Liver (tissue), 9 donors: ENCODE measurements around the gene RRAS2. TPM values are rescaled to one million over a fixed set of nuclear protein-coding genes. Genes with fewer than 3 reads are reported as not detected.

Experiments
- DNase-seq: peaks from one replicate; pipeline ENCODE4 v3.0.0-alpha.2; 2017; ENCODE audit warnings: low spot score
- H3K27ac ChIP-seq, 2 donors: one replicate each; pipeline ENCODE4 v1.7.0; 2013; ENCODE audit warnings: inconsistent platforms in 2 of 2, low read length in 2 of 2, control low read depth in 1 of 2, low read depth in 1 of 2, mild to moderate bottlenecking in 1 of 2
- H3K27me3 ChIP-seq, 4 donors: one replicate each; pipeline versions ENCODE4 v1.6.1 to v1.7.0; 2013; ENCODE audit warnings: low read length in 3 of 4, inconsistent platforms in 1 of 4, mild to moderate bottlenecking in 1 of 4, moderate library complexity in 1 of 4; ENCODE audit not compliant: control insufficient read depth in 4 of 4, insufficient read depth in 4 of 4
- H3K36me3 ChIP-seq, 4 donors: one replicate each; pipeline versions ENCODE4 v1.6.1 to v1.7.0; 2013; ENCODE audit warnings: low read length in 3 of 4, mild to moderate bottlenecking in 3 of 4, low read depth in 1 of 4, moderate library complexity in 1 of 4; ENCODE audit not compliant: control insufficient read depth in 4 of 4, insufficient read depth in 3 of 4
- H3K4me1 ChIP-seq, 4 donors: one replicate each; pipeline versions ENCODE4 v1.6.1 to v1.7.0; 2013; ENCODE audit warnings: low read length in 3 of 4, mild to moderate bottlenecking in 3 of 4, moderate library complexity in 1 of 4; ENCODE audit not compliant: control insufficient read depth in 4 of 4, insufficient read depth in 4 of 4
- H3K4me3 ChIP-seq, 3 donors: one replicate each; pipeline versions ENCODE4 v1.6.1 to v1.7.0; 2013; ENCODE audit warnings: low read length in 3 of 3, control low read depth in 1 of 3, low read depth in 1 of 3, mild to moderate bottlenecking in 1 of 3
- H3K9ac ChIP-seq, 2 donors: one replicate each; pipeline ENCODE4 v1.7.0; 2013; ENCODE audit warnings: low read length in 2 of 2, mild to moderate bottlenecking in 2 of 2, moderate library complexity in 2 of 2, control low read depth in 1 of 2, low read depth in 1 of 2
- H3K9me3 ChIP-seq, 4 donors: one replicate each; pipeline versions ENCODE4 v1.6.1 to v1.7.0; 2013; ENCODE audit warnings: low read length in 3 of 4; ENCODE audit not compliant: control insufficient read depth in 4 of 4
- EGR1 ChIP-seq, 2 donors: IDR thresholded peaks; 2 replicates each; pipeline ENCODE4 v1.6.1; 2016 to 2018; ENCODE audit warnings: antibody characterized with exemption in 2 of 2, low read depth in 2 of 2
- FOXA1 ChIP-seq: IDR thresholded peaks from 2 replicates; pipeline ENCODE4 v1.6.1; 2016; ENCODE audit warnings: antibody characterized with exemption
- FOXA2 ChIP-seq: IDR thresholded peaks from 2 replicates; pipeline ENCODE4 v1.6.1; 2016; ENCODE audit warnings: antibody characterized with exemption
- HNF4A ChIP-seq, 2 donors: conservative IDR thresholded peaks; 2 replicates each; pipeline ENCODE4 v1.6.1; 2016; ENCODE audit warnings: antibody characterized with exemption in 2 of 2, mild to moderate bottlenecking in 2 of 2
- HNF4G ChIP-seq: IDR thresholded peaks from 2 replicates; pipeline ENCODE4 v1.6.1; 2016; ENCODE audit warnings: antibody characterized with exemption
- JUND ChIP-seq, 2 donors: IDR thresholded peaks; 2 replicates each; pipeline ENCODE4 v1.6.1; 2016; ENCODE audit warnings: antibody characterized with exemption in 2 of 2
- NR2F2 ChIP-seq: IDR thresholded peaks from 2 replicates; pipeline ENCODE4 v1.6.1; 2016; ENCODE audit warnings: antibody characterized with exemption
- RAD21 ChIP-seq, 2 donors: IDR thresholded peaks; 2 replicates each; pipeline ENCODE4 v1.6.1; 2016; ENCODE audit warnings: antibody characterized with exemption in 2 of 2, mild to moderate bottlenecking in 2 of 2
- SP1 ChIP-seq: IDR thresholded peaks from 2 replicates; pipeline ENCODE4 v1.6.1; 2018; ENCODE audit warnings: antibody characterized with exemption, mild to moderate bottlenecking
- TAF1 ChIP-seq: conservative IDR thresholded peaks from 2 replicates; pipeline ENCODE4 v1.6.1; 2016; ENCODE audit warnings: antibody characterized with exemption, mild to moderate bottlenecking
- YY1 ChIP-seq: IDR thresholded peaks from 2 replicates; pipeline ENCODE4 v1.6.1; 2016; ENCODE audit warnings: antibody characterized with exemption, mild to moderate bottlenecking
- WGBS: extraction: QIAGEN DNeasy Blood & Tissue Kit; methylation state at CpG from one replicate; pipeline ENCODE4 v1.1.7; 2013; 5-methylcytosine and 5-hydroxymethylcytosine counted together
- polyA plus RNA-seq, 2 donors: library from polyadenylated mRNA; stranded (reverse) in 1 of 2; unstranded in 1 of 2; fragments of 200-250 nt in 1 of 2; fragments of >200 nt in 1 of 2; fragmentation: Nextera tagmentation in 1 of 2; extraction: Ambion mirVana in 1 of 2; gene quantifications; one replicate each; pipeline versions ENCODE4 v1.2.1 to v1.2.3, GENCODE V29; 2013 to 2015
- total RNA-seq, 2 donors: library from RNA; depleted of rRNA; stranded (reverse); fragments of >200 nt; gene quantifications; one replicate each; pipeline ENCODE4 v1.2.3, GENCODE V29; 2014
- TF ChIP-seq, protein P1 (sequence below): IDR thresholded peaks from 2 replicates; pipeline ENCODE4 v1.6.1; 2016; ENCODE audit warnings: antibody characterized with exemption
- TF ChIP-seq, protein P2 (sequence below): IDR thresholded peaks from 2 replicates; pipeline ENCODE4 v1.6.1; 2016; ENCODE audit warnings: antibody characterized with exemption
- TF ChIP-seq, protein P3 (sequence below): IDR thresholded peaks from 2 replicates; pipeline ENCODE4 v1.6.1; 2016; ENCODE audit warnings: antibody characterized with exemption, mild to moderate bottlenecking
- TF ChIP-seq, protein P4 (sequence below): IDR thresholded peaks from 2 replicates; pipeline ENCODE4 v1.6.1; 2016; ENCODE audit warnings: antibody characterized with exemption
- donor health status: healthy.
- donor health status: healthy.
- donor health status: healthy.
- donor health status: healthy.
- donor health status: healthy.

The RRAS2 gene
- total and polyA plus RNA-seq, 4 donors: 11.2 to 23.8 (median 17.5) TPM

DNA sequence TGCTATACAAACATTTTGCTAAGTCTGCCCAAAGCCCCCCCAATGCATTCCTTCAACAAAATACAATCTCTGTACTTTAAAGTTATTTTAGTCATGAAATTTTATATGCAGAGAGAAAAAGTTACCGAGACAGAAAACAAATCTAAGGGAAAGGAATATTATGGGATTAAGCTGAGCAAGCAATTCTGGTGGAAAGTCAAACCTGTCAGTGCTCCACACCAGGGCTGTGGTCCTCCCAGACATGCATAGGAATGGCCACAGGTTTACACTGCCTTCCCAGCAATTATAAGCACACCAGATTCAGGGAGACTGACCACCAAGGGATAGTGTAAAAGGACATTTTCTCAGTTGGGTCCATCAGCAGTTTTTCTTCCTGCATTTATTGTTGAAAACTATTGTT lies 92.4 kb downstream of the RRAS2 start:
- WGBS: 96% methylated on average over 1 of the region's 1 CpG

DNA sequence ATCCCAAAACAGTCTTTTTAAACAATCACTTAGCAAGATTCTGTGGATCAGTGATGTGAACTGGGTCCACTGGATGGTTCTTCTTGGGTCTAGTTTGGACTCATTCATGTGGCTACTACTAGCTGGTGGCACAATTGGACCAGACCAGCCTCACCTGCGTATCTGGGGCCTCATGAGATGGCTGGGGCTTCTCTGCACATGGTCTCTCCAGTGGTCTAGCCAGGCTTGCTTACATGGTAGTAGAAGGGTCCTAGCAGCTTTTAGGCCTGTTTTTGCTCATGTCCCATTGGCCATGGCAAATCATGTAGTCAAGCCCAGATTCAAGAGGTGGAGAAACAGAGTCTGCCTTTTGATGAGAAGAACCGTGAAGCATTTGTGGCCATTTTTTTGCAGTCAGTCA lies 94.0 kb downstream of the RRAS2 start:
- Histone ChIP-seq H3K27ac (no peak overlapping the region), H3K9ac (no peak overlapping the region), H3K36me3 (no peaks in the 10 kb centered on the region), H3K9me3 (no peaks in the 10 kb centered on the region), H3K27me3 (no peaks in the 10 kb centered on the region), H3K4me3 (no peak overlapping the region), H3K4me1 (no peaks in the 10 kb centered on the region)
- 100% methylated on average over 2 of the region's 2 CpGs for WGBS
- TF ChIP-seq FOXA2: no peak
- TF ChIP-seq FOXA1: no peak
- TF ChIP-seq NR2F2: no peak
- TF ChIP-seq, protein P1, sequence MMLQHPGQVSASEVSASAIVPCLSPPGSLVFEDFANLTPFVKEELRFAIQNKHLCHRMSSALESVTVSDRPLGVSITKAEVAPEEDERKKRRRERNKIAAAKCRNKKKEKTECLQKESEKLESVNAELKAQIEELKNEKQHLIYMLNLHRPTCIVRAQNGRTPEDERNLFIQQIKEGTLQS: no peak
- TF ChIP-seq SP1: no peak
- TF ChIP-seq TAF1: no peak
- no peak for TF ChIP-seq HNF4G
- no peak for DNase-seq

More for the DNA sequence above, 92.4 kb downstream of the RRAS2 start:
- no peaks in the 10 kb centered on the region for H3K4me1 ChIP-seq
- no peak overlapping the region for H3K9ac ChIP-seq
- H3K27ac ChIP-seq: no peak overlapping the region
- H3K27me3 ChIP-seq: no peaks in the 10 kb centered on the region
- H3K36me3 ChIP-seq: no peaks in the 10 kb centered on the region
- H3K9me3 ChIP-seq: no peaks in the 10 kb centered on the region
- no peak for DNase-seq
- H3K4me3 ChIP-seq: no peak overlapping the region
- TF ChIP-seq EGR1 (IDR thresholded peaks at IDR 0.05; ENCODE audit: low read depth in 2 of 2) (no peak), RAD21 (IDR thresholded peaks at IDR 0.05) (no peak), FOXA1 (no peak), HNF4A (conservative IDR thresholded peaks at IDR 0.05) (no peak), JUND (IDR thresholded peaks at IDR 0.05) (no peak), YY1 (no peak), TAF1 (no peak), NR2F2 (no peak), SP1 (no peak), FOXA2 (no peak)
- TF ChIP-seq, protein P2, sequence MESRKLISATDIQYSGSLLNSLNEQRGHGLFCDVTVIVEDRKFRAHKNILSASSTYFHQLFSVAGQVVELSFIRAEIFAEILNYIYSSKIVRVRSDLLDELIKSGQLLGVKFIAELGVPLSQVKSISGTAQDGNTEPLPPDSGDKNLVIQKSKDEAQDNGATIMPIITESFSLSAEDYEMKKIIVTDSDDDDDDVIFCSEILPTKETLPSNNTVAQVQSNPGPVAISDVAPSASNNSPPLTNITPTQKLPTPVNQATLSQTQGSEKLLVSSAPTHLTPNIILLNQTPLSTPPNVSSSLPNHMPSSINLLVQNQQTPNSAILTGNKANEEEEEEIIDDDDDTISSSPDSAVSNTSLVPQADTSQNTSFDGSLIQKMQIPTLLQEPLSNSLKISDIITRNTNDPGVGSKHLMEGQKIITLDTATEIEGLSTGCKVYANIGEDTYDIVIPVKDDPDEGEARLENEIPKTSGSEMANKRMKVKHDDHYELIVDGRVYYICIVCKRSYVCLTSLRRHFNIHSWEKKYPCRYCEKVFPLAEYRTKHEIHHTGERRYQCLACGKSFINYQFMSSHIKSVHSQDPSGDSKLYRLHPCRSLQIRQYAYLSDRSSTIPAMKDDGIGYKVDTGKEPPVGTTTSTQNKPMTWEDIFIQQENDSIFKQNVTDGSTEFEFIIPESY: no peak
- TF ChIP-seq, protein P1: no peak
- TF ChIP-seq, protein P3, sequence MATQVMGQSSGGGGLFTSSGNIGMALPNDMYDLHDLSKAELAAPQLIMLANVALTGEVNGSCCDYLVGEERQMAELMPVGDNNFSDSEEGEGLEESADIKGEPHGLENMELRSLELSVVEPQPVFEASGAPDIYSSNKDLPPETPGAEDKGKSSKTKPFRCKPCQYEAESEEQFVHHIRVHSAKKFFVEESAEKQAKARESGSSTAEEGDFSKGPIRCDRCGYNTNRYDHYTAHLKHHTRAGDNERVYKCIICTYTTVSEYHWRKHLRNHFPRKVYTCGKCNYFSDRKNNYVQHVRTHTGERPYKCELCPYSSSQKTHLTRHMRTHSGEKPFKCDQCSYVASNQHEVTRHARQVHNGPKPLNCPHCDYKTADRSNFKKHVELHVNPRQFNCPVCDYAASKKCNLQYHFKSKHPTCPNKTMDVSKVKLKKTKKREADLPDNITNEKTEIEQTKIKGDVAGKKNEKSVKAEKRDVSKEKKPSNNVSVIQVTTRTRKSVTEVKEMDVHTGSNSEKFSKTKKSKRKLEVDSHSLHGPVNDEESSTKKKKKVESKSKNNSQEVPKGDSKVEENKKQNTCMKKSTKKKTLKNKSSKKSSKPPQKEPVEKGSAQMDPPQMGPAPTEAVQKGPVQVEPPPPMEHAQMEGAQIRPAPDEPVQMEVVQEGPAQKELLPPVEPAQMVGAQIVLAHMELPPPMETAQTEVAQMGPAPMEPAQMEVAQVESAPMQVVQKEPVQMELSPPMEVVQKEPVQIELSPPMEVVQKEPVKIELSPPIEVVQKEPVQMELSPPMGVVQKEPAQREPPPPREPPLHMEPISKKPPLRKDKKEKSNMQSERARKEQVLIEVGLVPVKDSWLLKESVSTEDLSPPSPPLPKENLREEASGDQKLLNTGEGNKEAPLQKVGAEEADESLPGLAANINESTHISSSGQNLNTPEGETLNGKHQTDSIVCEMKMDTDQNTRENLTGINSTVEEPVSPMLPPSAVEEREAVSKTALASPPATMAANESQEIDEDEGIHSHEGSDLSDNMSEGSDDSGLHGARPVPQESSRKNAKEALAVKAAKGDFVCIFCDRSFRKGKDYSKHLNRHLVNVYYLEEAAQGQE: no peak
- TF ChIP-seq, protein P4, sequence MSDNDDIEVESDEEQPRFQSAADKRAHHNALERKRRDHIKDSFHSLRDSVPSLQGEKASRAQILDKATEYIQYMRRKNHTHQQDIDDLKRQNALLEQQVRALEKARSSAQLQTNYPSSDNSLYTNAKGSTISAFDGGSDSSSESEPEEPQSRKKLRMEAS: no peak
